Thoracic aorta (tissue), 2 donors: Measurements from ENCODE around the gene THAP7. TPM values are rescaled to one million over a fixed set of nuclear protein-coding genes. Genes with fewer than 3 reads are reported as not detected.

Source experiments
- ATAC-seq: fragments of 150-250 bp; one replicate; pipeline ENCODE4 v1.8.0; 2017; ENCODE audit warnings: low read depth; ENCODE audit not compliant: insufficient number of reproducible peaks, low FRiP score
- DNase-seq: peaks from one replicate; pipeline ENCODE4 v3.0.0-alpha.2; 2020; ENCODE audit warnings: low spot score
- H3K27ac ChIP-seq, 2 donors: fragments of 200-600 bp; sonication (generic); 1 replicate in 1 of 2; 2 replicates in 1 of 2; pipeline ENCODE4 v1.5.1; 2016; ENCODE audit warnings: mild to moderate bottlenecking in 2 of 2, moderate library complexity in 2 of 2
- H3K27me3 ChIP-seq: fragments of 200-600 bp; sonication (generic); replicated peaks from 2 replicates; pipeline ENCODE4 v1.6.0; 2016; ENCODE audit warnings: mild to moderate bottlenecking; ENCODE audit not compliant: insufficient read depth
- H3K36me3 ChIP-seq: fragments of 200-600 bp; sonication (generic); one replicate; pipeline ENCODE4 v1.5.1; 2016
- H3K4me1 ChIP-seq, 2 donors: fragments of 200-600 bp; sonication (generic); 1 replicate in 1 of 2; 2 replicates in 1 of 2; pipeline versions ENCODE4 v1.5.1 to v1.6.0; 2016; ENCODE audit warnings: low read depth in 2 of 2, mild to moderate bottlenecking in 1 of 2; ENCODE audit not compliant: control insufficient read depth in 1 of 2
- H3K4me3 ChIP-seq: fragments of 200-600 bp; sonication (generic); 2 replicates; pipeline ENCODE4 v1.5.1; 2016; ENCODE audit warnings: mild to moderate bottlenecking
- H3K9me3 ChIP-seq: fragments of 200-600 bp; sonication (generic); 2 replicates; pipeline ENCODE4 v1.5.1; 2016
- total RNA-seq, 2 donors: library from RNA; depleted of rRNA; stranded (reverse); fragments of >200 nt; gene quantifications; one replicate each; pipeline versions ENCODE4 v1.1.0 to v1.2.3, GENCODE V29; 2016
- TF ChIP-seq, protein P1 (sequence below): fragments of 200-600 bp; sonication (generic); IDR thresholded peaks from one replicate; pipeline ENCODE4 v1.5.1; 2019; ENCODE audit warnings: antibody characterized with exemption

THAP7 gene
- total RNA-seq, 2 donors from 2014 or later = 38.3 to 60.0 TPM

GRCh38 chr22:21045585-21046294, 43.8 kb upstream of the THAP7 start, which contains the start of gene LRRC74B:
Gene LRRC74B, plus strand, starts transcription at chr22:21045946. Its CDS starts 41 bp downstream, at chr22:21045987.
- no peaks in the 10 kb centered on the region for H3K27me3 ChIP-seq

GRCh38 chr22:21044931-21045584, 43.1 kb upstream of the THAP7 start:
- peak overlapping the region; percentile 72 for H3K4me3 ChIP-seq
- TF ChIP-seq, protein P1, sequence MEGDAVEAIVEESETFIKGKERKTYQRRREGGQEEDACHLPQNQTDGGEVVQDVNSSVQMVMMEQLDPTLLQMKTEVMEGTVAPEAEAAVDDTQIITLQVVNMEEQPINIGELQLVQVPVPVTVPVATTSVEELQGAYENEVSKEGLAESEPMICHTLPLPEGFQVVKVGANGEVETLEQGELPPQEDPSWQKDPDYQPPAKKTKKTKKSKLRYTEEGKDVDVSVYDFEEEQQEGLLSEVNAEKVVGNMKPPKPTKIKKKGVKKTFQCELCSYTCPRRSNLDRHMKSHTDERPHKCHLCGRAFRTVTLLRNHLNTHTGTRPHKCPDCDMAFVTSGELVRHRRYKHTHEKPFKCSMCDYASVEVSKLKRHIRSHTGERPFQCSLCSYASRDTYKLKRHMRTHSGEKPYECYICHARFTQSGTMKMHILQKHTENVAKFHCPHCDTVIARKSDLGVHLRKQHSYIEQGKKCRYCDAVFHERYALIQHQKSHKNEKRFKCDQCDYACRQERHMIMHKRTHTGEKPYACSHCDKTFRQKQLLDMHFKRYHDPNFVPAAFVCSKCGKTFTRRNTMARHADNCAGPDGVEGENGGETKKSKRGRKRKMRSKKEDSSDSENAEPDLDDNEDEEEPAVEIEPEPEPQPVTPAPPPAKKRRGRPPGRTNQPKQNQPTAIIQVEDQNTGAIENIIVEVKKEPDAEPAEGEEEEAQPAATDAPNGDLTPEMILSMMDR = no peak
- H3K9me3 ChIP-seq = no peaks in the 10 kb centered on the region
- no peaks in the 10 kb centered on the region for H3K36me3 ChIP-seq
- peaks cover 11 to 14% of the 10 kb centered on the region in 2 donors for H3K4me1 ChIP-seq
- ATAC-seq (peak; percentile 29), DNase-seq (no peak)
- no peaks in the 10 kb centered on the region for H3K27me3 ChIP-seq
- no peak overlapping the region for H3K27ac ChIP-seq

More at GRCh38 chr22:21045585-21046294, 43.8 kb upstream of the THAP7 start, which contains the start of gene LRRC74B:
- H3K4me1 ChIP-seq = peaks cover 11 to 14% of the 10 kb centered on the region in 2 donors
- no peak within 1 kb of the TSS for H3K27ac ChIP-seq
- no peaks in the 10 kb centered on the region for H3K36me3 ChIP-seq
- peak within 1 kb of the TSS; percentile 72 for H3K4me3 ChIP-seq
- TF ChIP-seq, protein P1 = no peak
- DNase-seq (peak; percentile 50), ATAC-seq (peak; percentile 75)
- H3K9me3 ChIP-seq = no peaks in the 10 kb centered on the region

- TF ChIP-seq, protein P1 = no peak
- H3K9me3 ChIP-seq = no peaks in the 10 kb centered on the region
- peak overlapping the region; percentile 72 for H3K4me3 ChIP-seq
- ATAC-seq = no peak
- H3K27me3 ChIP-seq = no peaks in the 10 kb centered on the region
- peaks cover 11 to 14% of the 10 kb centered on the region in 2 donors for H3K4me1 ChIP-seq
- no peaks in the 10 kb centered on the region for H3K36me3 ChIP-seq
- no peak for DNase-seq
- no peak overlapping the region for H3K27ac ChIP-seq
Measured at GRCh38 chr22:21043860-21044535, 42.1 kb upstream of the THAP7 start.

DNA sequence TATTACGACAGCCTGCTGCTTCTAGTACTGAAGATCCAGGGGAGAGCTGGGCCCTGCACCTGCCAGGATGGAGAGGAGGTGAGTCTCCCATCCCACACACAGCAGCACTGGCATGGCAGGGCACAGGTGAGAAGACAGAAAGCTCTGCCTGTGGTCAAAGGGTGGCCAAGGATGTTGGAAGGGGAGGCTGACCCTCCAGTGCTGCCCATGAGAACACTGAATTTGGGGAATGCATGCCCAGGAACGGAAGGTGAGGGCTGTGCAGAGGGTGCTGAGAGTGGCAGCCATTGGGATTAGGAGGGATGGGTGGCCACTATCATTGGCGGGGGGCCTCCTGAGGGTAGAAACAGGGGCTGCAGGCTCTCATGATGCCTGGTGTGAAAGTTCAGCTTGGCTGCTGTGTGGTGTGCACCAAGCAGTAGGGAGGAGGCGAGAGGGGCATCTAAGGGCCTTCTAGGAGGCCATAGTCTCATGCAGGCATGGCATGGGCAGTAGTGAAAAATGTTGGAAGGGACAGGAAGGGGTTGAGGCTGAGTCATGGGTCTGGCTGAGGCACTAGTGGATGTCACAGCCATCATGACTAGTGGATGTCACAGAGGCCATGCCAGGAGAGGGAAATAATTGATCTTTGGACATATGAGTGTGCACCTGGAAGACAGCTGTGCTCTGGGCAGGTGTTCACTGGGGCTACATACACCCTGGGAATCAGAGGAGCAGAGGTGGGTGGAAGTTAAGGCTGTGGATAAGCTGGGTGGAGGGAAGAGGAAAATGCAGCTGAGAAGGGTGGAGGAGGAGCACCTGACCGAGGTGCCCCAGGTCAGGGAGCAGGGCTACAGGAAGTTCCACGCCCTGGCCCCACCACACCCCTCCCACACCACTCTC, 41.3 kb upstream of the THAP7 start:
- Histone ChIP-seq H3K36me3 (no peaks in the 10 kb centered on the region), H3K27ac (no peak overlapping the region), H3K4me3 (no peak overlapping the region), H3K9me3 (no peaks in the 10 kb centered on the region), H3K4me1 (peaks cover 11 to 14% of the 10 kb centered on the region in 2 donors), H3K27me3 (no peaks in the 10 kb centered on the region)
- DNase-seq (no peak), ATAC-seq (peak; percentile 22)
- TF ChIP-seq, protein P1 = no peak
